ENCODE measurements around the gene TENT5A.

The TENT5A gene

GRCh38 chr6:81700414-81700813, 52.1 kb downstream of the TENT5A start:
- DNase-seq: no peak

GRCh38 chr6:81697559-81697958, 54.9 kb downstream of the TENT5A start:
- DNase-seq: no peak

GRCh38 chr6:81696524-81696923, 56.0 kb downstream of the TENT5A start:
- DNase-seq: peak; percentile 5

All from NCI-H1436 treated with DMSO at 0.1 percent for 48 hours (cell line).